NOMO-1 (cell line): ENCODE data around the gene SEL1L.

Experiments used
- DNase-seq, 2 experiments: peaks; one replicate each; lab custom pipeline; 2025; ENCODE audit not compliant: unreplicated experiment in 2 of 2; lab: John Stamatoyannopoulos, UW

The SEL1L gene

GRCh38 chr14:81423504-81423903 is 110.1 kb downstream of the SEL1L start:
- DNase-seq = peak in 1 of 2 experiments; percentile 4
